ENCODE measurements around the gene TMIGD2. TPM values are rescaled to one million over a fixed set of nuclear protein-coding genes. Genes with fewer than 3 reads are reported as not detected.

Gene TMIGD2
- total RNA-seq, 4 donors from 2014 or later: 3.8 to 4.8 TPM; not detected in 2

DNA sequence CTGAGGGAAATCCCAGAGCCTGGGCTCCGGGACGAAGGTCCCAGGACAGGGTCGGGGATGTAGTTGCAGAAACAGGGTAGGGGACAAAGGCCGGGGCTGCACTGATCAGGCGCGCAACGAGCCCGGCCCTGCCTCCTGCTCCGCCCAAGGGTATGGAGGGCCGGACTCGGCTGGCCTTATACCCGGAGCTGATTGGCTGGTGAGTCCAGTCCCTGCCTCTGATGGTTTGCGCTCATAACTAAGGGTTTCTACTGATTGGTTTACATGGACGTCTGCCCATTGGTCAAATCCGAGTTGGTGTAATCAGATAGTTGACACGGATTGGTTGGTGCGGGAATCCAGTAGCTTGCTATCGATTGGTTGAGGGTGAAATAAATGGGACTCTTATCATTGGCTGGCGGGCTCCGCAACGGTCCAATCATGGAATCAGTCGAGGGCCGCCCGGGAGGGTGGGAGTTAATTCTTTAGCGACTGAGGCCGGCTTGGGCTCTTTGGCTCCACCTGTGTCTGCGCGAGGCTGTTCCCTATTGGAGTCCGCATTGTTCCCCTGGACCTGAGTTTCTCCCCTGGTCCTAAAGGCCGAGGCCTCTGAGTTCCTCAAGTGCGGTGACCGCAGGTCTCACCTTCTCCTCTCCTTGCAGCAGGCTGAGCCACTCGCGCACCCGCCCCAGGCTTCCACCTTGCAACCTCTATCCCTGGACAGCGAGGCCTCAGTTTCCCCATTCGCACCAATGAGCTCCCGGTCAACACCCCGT is 40.6 kb upstream of the TMIGD2 start:
- in situ Hi-C loops (cut with MboI; ENCODE audit: low pct_ligation_motif_present in 1 of 4, low pct_unique_long_range_greater_than_20kb in 1 of 4, low sequenced_read_pairs in 3 of 4) (no loop called here), intact Hi-C loops (cut with DNase I; ENCODE audit: low total_unique reads) (no loop called here)
- TF ChIP-seq POLR2A (IDR thresholded peaks at IDR 0.05) (peak; percentile 87), EP300 (IDR thresholded peaks at IDR 0.05; ENCODE audit: low read depth) (no peak), POLR2AphosphoS5 (IDR thresholded peaks at IDR 0.05) (peak; percentile 92 to 95 (median 94))
- TF ChIP-seq, protein P1, sequence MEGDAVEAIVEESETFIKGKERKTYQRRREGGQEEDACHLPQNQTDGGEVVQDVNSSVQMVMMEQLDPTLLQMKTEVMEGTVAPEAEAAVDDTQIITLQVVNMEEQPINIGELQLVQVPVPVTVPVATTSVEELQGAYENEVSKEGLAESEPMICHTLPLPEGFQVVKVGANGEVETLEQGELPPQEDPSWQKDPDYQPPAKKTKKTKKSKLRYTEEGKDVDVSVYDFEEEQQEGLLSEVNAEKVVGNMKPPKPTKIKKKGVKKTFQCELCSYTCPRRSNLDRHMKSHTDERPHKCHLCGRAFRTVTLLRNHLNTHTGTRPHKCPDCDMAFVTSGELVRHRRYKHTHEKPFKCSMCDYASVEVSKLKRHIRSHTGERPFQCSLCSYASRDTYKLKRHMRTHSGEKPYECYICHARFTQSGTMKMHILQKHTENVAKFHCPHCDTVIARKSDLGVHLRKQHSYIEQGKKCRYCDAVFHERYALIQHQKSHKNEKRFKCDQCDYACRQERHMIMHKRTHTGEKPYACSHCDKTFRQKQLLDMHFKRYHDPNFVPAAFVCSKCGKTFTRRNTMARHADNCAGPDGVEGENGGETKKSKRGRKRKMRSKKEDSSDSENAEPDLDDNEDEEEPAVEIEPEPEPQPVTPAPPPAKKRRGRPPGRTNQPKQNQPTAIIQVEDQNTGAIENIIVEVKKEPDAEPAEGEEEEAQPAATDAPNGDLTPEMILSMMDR (IDR thresholded peaks at IDR 0.05): peak in 4 of 5 experiments; percentile 10 to 57 (median 34)
- Histone ChIP-seq H3K9me3 (no peaks in the 10 kb centered on the region), H3K4me1 (peaks cover 14 to 49% (median 28%) of the 10 kb centered on the region in 4 donors), H3K36me3 (no peaks in the 10 kb centered on the region), H3K27me3 (no peaks in the 10 kb centered on the region), H3K27ac (peak overlapping the region; percentile 96 to 99 (median 98)), H3K4me3 (peak overlapping the region; percentile 61 to 91 (median 84))
- peak; percentile 96 for DNase-seq
- 0% methylated on average over 33 of the region's 39 CpGs; no CpG with 5 or more reads in 1 of the 2 donors for WGBS, 2 donors (ENCODE audit: low coverage in 1 of 2)

DNA sequence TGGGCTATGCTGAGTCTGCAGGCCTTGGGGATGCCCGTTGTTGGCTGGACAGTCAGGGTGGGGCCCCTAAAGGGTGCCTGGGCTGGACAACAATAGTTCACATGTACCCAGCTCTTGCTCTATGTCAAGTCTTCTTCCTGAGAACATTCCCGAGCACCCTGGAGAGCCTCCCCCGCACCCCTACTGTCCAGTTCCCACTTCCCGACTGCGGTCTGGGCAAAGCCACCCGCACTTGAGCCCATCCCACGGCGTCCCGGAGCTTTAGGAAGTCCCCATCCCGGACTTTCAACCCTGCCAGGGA is 40.1 kb upstream of the TMIGD2 start:
- in situ Hi-C loops (cut with MboI; ENCODE audit: low pct_ligation_motif_present in 1 of 4, low pct_unique_long_range_greater_than_20kb in 1 of 4, low sequenced_read_pairs in 3 of 4): no loop called here
- H3K36me3 ChIP-seq: no peaks in the 10 kb centered on the region
- no peak for DNase-seq
- 0% methylated on average over 6 of the region's 10 CpGs; no CpG with 5 or more reads in 1 of the 2 donors for WGBS, 2 donors (ENCODE audit: low coverage in 1 of 2)
- no peaks in the 10 kb centered on the region for H3K9me3 ChIP-seq
- H3K4me3 ChIP-seq: peak overlapping the region; percentile 31 to 57 (median 38)
- no peaks in the 10 kb centered on the region for H3K27me3 ChIP-seq
- no peak for TF ChIP-seq POLR2A (IDR thresholded peaks at IDR 0.05)
- TF ChIP-seq EP300 (IDR thresholded peaks at IDR 0.05; ENCODE audit: low read depth): no peak
- no peak for TF ChIP-seq POLR2AphosphoS5 (IDR thresholded peaks at IDR 0.05)
- TF ChIP-seq, protein P1 (IDR thresholded peaks at IDR 0.05): no peak
- H3K4me1 ChIP-seq: peaks cover 14 to 53% (median 28%) of the 10 kb centered on the region in 4 donors
- H3K27ac ChIP-seq: peak overlapping the region; percentile 96 to 99 (median 98)
- intact Hi-C loops (cut with DNase I; ENCODE audit: low total_unique reads): no loop called here

DNA sequence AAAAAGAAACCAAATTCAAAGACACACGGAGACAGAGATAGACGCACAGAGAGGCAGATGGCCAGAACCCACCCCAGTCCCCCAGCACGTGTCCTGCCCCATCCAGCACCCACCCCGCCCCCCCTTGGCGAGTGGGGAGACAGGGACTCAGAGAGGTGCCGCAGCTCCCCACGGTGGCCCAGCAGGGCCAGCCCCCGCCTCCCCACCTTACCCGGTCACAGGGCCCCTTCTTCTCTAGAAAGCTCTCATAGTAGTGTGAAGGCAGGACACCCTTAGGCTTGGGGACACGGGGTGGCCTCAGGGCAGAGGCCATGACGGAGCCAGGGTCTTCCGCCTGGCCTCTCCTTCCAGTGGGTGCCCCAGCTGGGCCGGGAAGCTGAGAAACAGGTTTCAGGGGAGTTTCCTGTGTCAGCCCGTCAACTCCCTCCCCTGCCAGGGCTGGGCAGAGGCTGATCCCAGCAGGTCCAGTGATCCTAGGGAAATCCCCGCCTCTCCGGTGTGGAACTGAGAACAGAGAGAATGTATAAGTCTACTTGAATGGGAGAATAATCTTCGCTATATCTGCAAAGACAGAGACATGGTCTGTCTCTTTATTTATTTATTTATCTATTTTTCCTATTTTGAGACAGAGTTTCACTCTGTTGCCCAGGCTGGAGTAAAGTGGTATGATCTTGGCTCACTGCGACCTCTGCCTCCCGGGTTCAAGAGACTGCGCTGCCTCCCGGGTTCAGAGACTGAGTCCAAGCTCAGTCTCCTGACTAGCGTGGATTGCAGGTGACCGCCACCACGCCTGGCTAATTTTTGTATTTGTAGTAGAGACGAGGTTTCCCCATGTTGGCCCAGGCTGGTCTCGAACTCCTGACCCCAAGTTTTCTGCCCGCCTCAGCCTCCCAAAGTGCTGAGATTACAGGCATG is 36.5 kb upstream of the TMIGD2 start, which contains the start of gene STAP2:
Gene STAP2 (minus strand): TSS at position 387 of the 915 bp plus-strand sequence. CDS start 74 bp downstream, at position 313.
- peak; percentile 88 for DNase-seq
- Histone ChIP-seq H3K27ac (peak within 1 kb of the TSS; percentile 86 to 97 (median 89)), H3K4me3 (peak within 1 kb of the TSS; percentile 46 to 75 (median 54)), H3K36me3 (no peaks in the 10 kb centered on the region), H3K4me1 (peaks cover 10 to 45% (median 22%) of the 10 kb centered on the region in 4 donors), H3K9me3 (no peaks in the 10 kb centered on the region), H3K27me3 (no peaks in the 10 kb centered on the region)
- TF ChIP-seq POLR2A (IDR thresholded peaks at IDR 0.05): peak; percentile 78
- TF ChIP-seq POLR2AphosphoS5 (IDR thresholded peaks at IDR 0.05): peak in 2 of 3 donors; percentile 69 to 76
- TF ChIP-seq EP300 (IDR thresholded peaks at IDR 0.05; ENCODE audit: low read depth): no peak
- WGBS, 2 donors (ENCODE audit: low coverage in 1 of 2): 28 to 39% methylated on average over 14 to 25 of the region's 27 CpGs
- intact Hi-C loops (cut with DNase I; ENCODE audit: low total_unique reads): no loop called here
- in situ Hi-C loops (cut with MboI; ENCODE audit: low pct_ligation_motif_present in 1 of 4, low pct_unique_long_range_greater_than_20kb in 1 of 4, low sequenced_read_pairs in 3 of 4): no loop called here

DNA sequence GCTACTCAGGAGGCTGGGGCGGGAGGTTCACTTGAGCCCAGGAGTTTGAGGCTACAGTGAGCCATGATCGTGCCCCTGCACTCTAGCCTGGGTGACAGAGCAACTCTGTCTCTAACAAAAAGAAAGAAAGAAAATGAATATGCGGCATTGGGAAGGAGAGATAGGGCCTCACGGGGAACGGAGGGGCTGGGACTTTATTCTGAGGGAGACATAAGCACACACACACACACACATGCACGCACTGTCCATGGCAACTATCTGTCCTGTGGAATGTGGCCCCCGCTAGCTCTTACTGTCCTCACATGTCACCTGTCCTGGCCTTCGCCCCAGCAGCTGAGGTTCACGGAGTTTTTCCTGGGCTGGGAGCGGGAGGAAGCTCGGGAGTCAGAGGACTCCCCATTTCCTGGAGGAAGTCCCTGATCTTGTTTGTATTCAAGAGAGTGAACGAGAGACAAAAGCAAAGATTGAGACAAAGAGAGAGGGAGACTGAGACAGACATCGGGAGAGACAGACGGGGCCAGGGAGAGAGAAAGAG is 35.8 kb upstream of the TMIGD2 start:
- DNase-seq: peak; percentile 62
- H3K4me3 ChIP-seq: peak overlapping the region; percentile 46 to 75 (median 54)
- TF ChIP-seq POLR2A (IDR thresholded peaks at IDR 0.05) (no peak), POLR2AphosphoS5 (IDR thresholded peaks at IDR 0.05) (peak in 2 of 3 donors; percentile 11 to 21), EP300 (IDR thresholded peaks at IDR 0.05; ENCODE audit: low read depth) (no peak)
- TF ChIP-seq, protein P1 (IDR thresholded peaks at IDR 0.05): no peak
- H3K4me1 ChIP-seq: peaks cover 10 to 45% (median 20%) of the 10 kb centered on the region in 4 donors
- in situ Hi-C loops (cut with MboI; ENCODE audit: low pct_ligation_motif_present in 1 of 4, low pct_unique_long_range_greater_than_20kb in 1 of 4, low sequenced_read_pairs in 3 of 4): no loop called here
- WGBS, 2 donors (ENCODE audit: low coverage in 1 of 2): 9 to 21% methylated on average over 7 to 14 of the region's 14 CpGs
- H3K36me3 ChIP-seq: no peaks in the 10 kb centered on the region
- intact Hi-C loops (cut with DNase I; ENCODE audit: low total_unique reads): no loop called here
- H3K27ac ChIP-seq: peak overlapping the region; percentile 86 to 97 (median 89)
- no peaks in the 10 kb centered on the region for H3K9me3 ChIP-seq
- no peaks in the 10 kb centered on the region for H3K27me3 ChIP-seq
